ENCODE measurements around the gene CCDC92B. TPM values are rescaled to one million over a fixed set of nuclear protein-coding genes. Genes with fewer than 3 reads are reported as not detected.

Gene CCDC92B
- total RNA-seq: 0.35 and 0.48 TPM in 2 replicates
- long read RNA-seq: 0 reads

GRCh38 chr17:2749058-2749783, at the start of gene CCDC92B:
CCDC92B (minus strand) TSS chr17:2749652; CDS start chr17:2735145, 14,507 bp downstream.
- Mint-ChIP-seq H3K27me3 (ENCODE audit: low read depth) (peaks cover 86% of the 10 kb centered on the region), H3K4me3 (peak within 1 kb of the TSS; percentile 27), H3K9me3 (no peaks in the 10 kb centered on the region), H3K4me1 (peaks cover 14% of the 10 kb centered on the region), H3K36me3 (ENCODE audit: low read depth) (no peaks in the 10 kb centered on the region), H3K27ac (ENCODE audit: unreplicated experiment) (no peak within 1 kb of the TSS)
- no peak for DNase-seq (ENCODE audit: low read depth, low spot score)
- TF ChIP-seq CTCF (conservative IDR thresholded peaks at IDR 0.05): no peak

- Mint-ChIP-seq H3K9me3 (no peaks in the 10 kb centered on the region), H3K4me3 (no peak overlapping the region)
Measured at GRCh38 chr17:2798678-2799077, 49.2 kb upstream of the CCDC92B start.

DNA sequence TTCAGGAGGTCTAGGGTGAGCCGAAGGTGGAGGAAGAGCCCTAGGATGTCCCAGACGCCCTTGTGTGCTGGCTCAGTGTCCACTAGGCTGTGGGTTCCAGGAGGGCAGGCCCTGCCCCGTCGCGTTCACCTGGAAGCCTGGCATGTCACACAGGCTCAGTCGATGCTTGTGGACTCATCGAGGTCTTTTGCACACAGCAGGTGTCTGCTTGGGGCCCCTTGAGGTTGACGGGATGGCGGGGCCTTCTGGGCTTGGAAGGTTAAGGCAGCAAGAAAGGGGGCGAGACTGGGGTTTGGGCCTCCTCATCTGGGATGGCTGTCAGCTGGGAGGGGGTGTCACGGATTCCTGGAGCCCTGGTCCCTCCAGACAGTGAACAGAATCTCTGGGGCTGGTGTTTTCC, 48.7 kb upstream of the CCDC92B start:
- TF ChIP-seq CTCF (conservative IDR thresholded peaks at IDR 0.05): no peak
- Mint-ChIP-seq H3K27me3 (ENCODE audit: low read depth) (peaks cover 11% of the 10 kb centered on the region), H3K4me1 (no peaks in the 10 kb centered on the region), H3K4me3 (no peak overlapping the region), H3K9me3 (no peaks in the 10 kb centered on the region), H3K36me3 (ENCODE audit: low read depth) (no peaks in the 10 kb centered on the region), H3K27ac (ENCODE audit: unreplicated experiment) (no peak overlapping the region)
- no peak for DNase-seq (ENCODE audit: low read depth, low spot score)

More at GRCh38 chr17:2798678-2799077, 49.2 kb upstream of the CCDC92B start:
- DNase-seq (ENCODE audit: low read depth, low spot score): no peak
- no peaks in the 10 kb centered on the region for H3K36me3 Mint-ChIP-seq (ENCODE audit: low read depth)
- H3K27ac Mint-ChIP-seq (ENCODE audit: unreplicated experiment): no peak overlapping the region
- TF ChIP-seq CTCF (conservative IDR thresholded peaks at IDR 0.05): no peak
- no peaks in the 10 kb centered on the region for H3K4me1 Mint-ChIP-seq
- peaks cover 11% of the 10 kb centered on the region for H3K27me3 Mint-ChIP-seq (ENCODE audit: low read depth)

- Mint-ChIP-seq H3K27ac (ENCODE audit: unreplicated experiment) (no peak overlapping the region), H3K4me1 (no peaks in the 10 kb centered on the region), H3K36me3 (ENCODE audit: low read depth) (no peaks in the 10 kb centered on the region), H3K27me3 (ENCODE audit: low read depth) (peaks cover 10% of the 10 kb centered on the region), H3K9me3 (no peaks in the 10 kb centered on the region), H3K4me3 (no peak overlapping the region)
- TF ChIP-seq CTCF (conservative IDR thresholded peaks at IDR 0.05): no peak
- DNase-seq (ENCODE audit: low read depth, low spot score): no peak
Measured at GRCh38 chr17:2797637-2798036, 48.2 kb upstream of the CCDC92B start.

DNA sequence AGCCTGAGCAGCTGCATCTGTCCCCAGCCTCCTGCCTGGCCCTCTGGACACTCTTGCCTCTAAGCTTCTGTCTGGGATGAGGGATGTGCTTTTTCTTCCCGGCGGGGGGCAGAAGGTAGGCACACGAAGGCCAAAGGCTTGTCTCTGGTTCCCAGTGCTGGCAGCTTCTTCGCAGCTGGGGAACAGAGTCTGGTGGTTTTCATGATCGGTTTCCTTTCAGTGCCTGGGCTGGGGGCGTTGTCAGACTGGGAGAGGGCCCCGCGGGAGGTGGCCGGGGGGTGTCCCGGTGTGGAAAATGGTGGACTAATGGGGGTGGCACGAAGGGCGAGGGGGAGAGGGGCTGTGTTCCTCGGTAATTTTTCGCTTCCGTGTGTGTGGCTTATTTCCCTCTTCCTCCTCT, 47.8 kb upstream of the CCDC92B start:
- no peaks in the 10 kb centered on the region for H3K9me3 Mint-ChIP-seq
- no peak overlapping the region for H3K4me3 Mint-ChIP-seq
- DNase-seq (ENCODE audit: low read depth, low spot score): no peak
- H3K27ac Mint-ChIP-seq (ENCODE audit: unreplicated experiment): peak overlapping the region; percentile 60
- no peaks in the 10 kb centered on the region for H3K4me1 Mint-ChIP-seq
- H3K27me3 Mint-ChIP-seq (ENCODE audit: low read depth): peaks cover 10% of the 10 kb centered on the region
- TF ChIP-seq CTCF (conservative IDR thresholded peaks at IDR 0.05): no peak
- H3K36me3 Mint-ChIP-seq (ENCODE audit: low read depth): no peaks in the 10 kb centered on the region

Data from neural crest cell (in vitro differentiated cells).